HL-60 (cell line): ENCODE measurements around the gene CALB2.
"Not testable (repeated sequence)": the region's sequence is repeated elsewhere in the genome, so short reads cannot be mapped to it uniquely, and the experiment has no call there.

Experiments
- DNase-seq, 2 experiments: peaks; one replicate each; pipeline ENCODE4 v3.0.0-alpha.2; 2010 to 2020; ENCODE audit warnings: low read depth in 1 of 2, low spot score in 1 of 2
- H3K27ac ChIP-seq: fragments of 250-450 bp; sonication (Bioruptor Pico); replicated peaks from 2 replicates; pipeline ENCODE4 v1.5.1; 2020; ENCODE audit warnings: mild to moderate bottlenecking, moderate library complexity
- H3K27me3 ChIP-seq: fragments of 250-450 bp; sonication (Bioruptor Pico); 2 replicates; pipeline ENCODE4 v1.5.1; 2021; ENCODE audit warnings: mild to moderate bottlenecking, moderate library complexity; ENCODE audit not compliant: insufficient read depth, poor library complexity, severe bottlenecking
- H3K4me3 ChIP-seq: replicated peaks from 2 replicates; pipeline ENCODE4 v1.5.1; 2011; ENCODE audit warnings: mild to moderate bottlenecking, control low read depth, low read length; ENCODE audit not compliant: insufficient read depth
- CTCF ChIP-seq: IDR thresholded peaks from one replicate; pipeline ENCODE4 v1.5.1; 2011; ENCODE audit warnings: low read length, control low read depth, inconsistent platforms; ENCODE audit not compliant: insufficient read depth
- GABPA ChIP-seq: IDR thresholded peaks from 2 replicates; pipeline ENCODE4 v1.6.1; 2012; ENCODE audit warnings: low read depth
- POLR2AphosphoS5 ChIP-seq: IDR thresholded peaks from 2 replicates; pipeline ENCODE4 v1.6.1; 2012; ENCODE audit warnings: low read depth
- REST ChIP-seq: IDR thresholded peaks from 2 replicates; pipeline ENCODE4 v1.6.1; 2012; ENCODE audit warnings: low read depth; ENCODE audit not compliant: insufficient replicate concordance
- SPI1 ChIP-seq: IDR thresholded peaks from 2 replicates; pipeline ENCODE4 v1.6.1; 2012; ENCODE audit warnings: low read depth, mild to moderate bottlenecking, borderline replicate concordance

The CALB2 gene

DNA sequence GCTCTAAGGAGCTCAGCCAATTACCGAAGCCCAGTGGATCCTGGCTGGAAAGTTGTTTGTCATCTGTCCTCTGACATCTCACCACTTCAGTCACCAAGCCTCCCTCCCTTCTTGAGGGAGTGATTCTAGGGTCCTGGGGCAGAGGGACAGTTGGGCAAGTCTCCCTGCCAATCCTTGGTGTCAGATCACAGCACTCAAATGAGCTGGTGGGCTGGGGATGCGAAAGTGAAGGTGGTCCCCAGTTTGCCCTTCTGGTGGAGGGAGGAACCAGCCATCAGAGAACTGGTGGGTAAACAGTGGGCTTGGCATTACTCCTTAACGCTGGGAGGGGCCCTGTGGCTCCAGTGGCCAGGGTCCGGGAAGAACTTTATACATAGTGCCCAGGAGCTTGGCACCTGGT, 4.4 kb upstream of the CALB2 start:
- TF ChIP-seq SPI1 (no peak), POLR2AphosphoS5 (no peak), REST (no peak), CTCF (no peak), GABPA (no peak)
- H3K27ac ChIP-seq, result no peak overlapping the region
- DNase-seq, result no peak
- H3K4me3 ChIP-seq, result no peak overlapping the region
- H3K27me3 ChIP-seq, result peaks cover under 1% of the 10 kb centered on the region

- DNase-seq, result no peak
- H3K27me3 ChIP-seq, result peaks cover 2% of the 10 kb centered on the region
- no peak overlapping the region for H3K27ac ChIP-seq
- H3K4me3 ChIP-seq, result no peak overlapping the region
- TF ChIP-seq GABPA (no peak), REST (no peak)
Observed at GRCh38 chr16:71356051-71356740, 2.3 kb upstream of the CALB2 start.

- H3K27me3 ChIP-seq, DNase-seq, H3K4me3 ChIP-seq, H3K27ac ChIP-seq: not testable (repeated sequence)
Observed at GRCh38 chr16:71356936-71357335, 1.6 kb upstream of the CALB2 start.

- TF ChIP-seq REST, result no peak
- no peak for DNase-seq
- no peak overlapping the region for H3K27ac ChIP-seq
- no peak overlapping the region for H3K4me3 ChIP-seq
- peaks cover 2% of the 10 kb centered on the region for H3K27me3 ChIP-seq
Observed at GRCh38 chr16:71357681-71358080, 842 bp upstream of the CALB2 start.

DNA sequence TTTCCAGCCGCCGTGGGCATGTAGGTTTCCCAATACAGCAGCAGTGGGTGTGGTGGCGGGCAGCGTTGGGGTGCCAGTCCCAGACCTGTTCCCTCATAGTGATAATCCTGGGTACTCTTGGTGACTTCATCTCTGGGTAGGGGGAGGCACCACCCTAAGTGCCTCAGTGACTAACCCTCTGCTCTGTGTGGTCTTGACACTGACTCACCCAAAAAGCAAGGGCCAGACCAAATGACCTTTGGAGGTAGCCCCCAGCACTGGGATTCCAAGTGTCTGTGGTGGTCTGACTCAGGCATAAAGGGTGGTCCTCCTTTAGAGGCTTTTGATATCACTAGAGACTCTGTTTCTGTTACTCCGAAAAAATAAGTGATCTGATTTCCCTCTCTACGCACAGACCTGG, 908 bp downstream of the CALB2 start:
- Histone ChIP-seq H3K27ac (no peak overlapping the region), H3K27me3 (peaks cover 2% of the 10 kb centered on the region), H3K4me3 (no peak overlapping the region)
- DNase-seq, result no peak
- TF ChIP-seq CTCF, result no peak
- no peak for TF ChIP-seq POLR2AphosphoS5
- TF ChIP-seq REST, result no peak
- no peak for TF ChIP-seq GABPA
- TF ChIP-seq SPI1, result no peak
